Suprapubic skin (tissue), 4 donors: Measurements from ENCODE around the gene STOM. TPM values are rescaled to one million over a fixed set of nuclear protein-coding genes. Genes with fewer than 3 reads are reported as not detected.

Experiments
- DNase-seq, 2 donors: peaks; one replicate each; pipeline ENCODE4 v3.0.0-alpha.2; 2019; ENCODE audit warnings: low spot score in 2 of 2
- H3K27ac ChIP-seq: fragments of 200-600 bp; sonication (generic); one replicate; pipeline ENCODE4 v1.5.1; 2019
- H3K27me3 ChIP-seq: fragments of 200-600 bp; sonication (generic); one replicate; pipeline ENCODE4 v1.5.1; 2019
- H3K36me3 ChIP-seq: fragments of 200-600 bp; sonication (generic); one replicate; pipeline ENCODE4 v1.5.1; 2019
- H3K4me1 ChIP-seq: fragments of 200-600 bp; sonication (generic); one replicate; pipeline ENCODE4 v1.5.1; 2019
- H3K4me3 ChIP-seq: fragments of 200-600 bp; sonication (generic); one replicate; pipeline ENCODE4 v1.5.1; 2019; ENCODE audit warnings: mild to moderate bottlenecking
- H3K9me3 ChIP-seq: fragments of 200-600 bp; sonication (generic); one replicate; pipeline ENCODE4 v1.5.1; 2019
- CTCF ChIP-seq, 2 donors: fragments of 200-600 bp in 1 of 2; fragments of 450-650 bp in 1 of 2; sonication (generic) in 1 of 2; IDR thresholded peaks; one replicate each; pipeline ENCODE4 v1.5.1; 2016 to 2019; ENCODE audit warnings: antibody characterized with exemption in 2 of 2, mild to moderate bottlenecking in 1 of 2, moderate library complexity in 1 of 2
- EP300 ChIP-seq: sonication (generic); formaldehyde crosslinking; IDR thresholded peaks from one replicate; pipeline ENCODE4 v1.6.1; 2017; ENCODE audit warnings: antibody characterized with exemption
- POLR2A ChIP-seq, 2 donors: fragments of 450-650 bp; IDR thresholded peaks; one replicate each; pipeline ENCODE4 v1.6.1; 2017; ENCODE audit warnings: antibody characterized with exemption in 2 of 2, mild to moderate bottlenecking in 2 of 2, moderate library complexity in 2 of 2
- POLR2AphosphoS5 ChIP-seq, 3 donors: sonication (generic); formaldehyde crosslinking; IDR thresholded peaks; one replicate each; pipeline ENCODE4 v1.6.1; 2017; ENCODE audit warnings: antibody characterized with exemption in 3 of 3
- WGBS: methylation state at CpG from one replicate; pipeline ENCODE4 v1.1.5; 2018; 5-methylcytosine and 5-hydroxymethylcytosine counted together
- total RNA-seq, 4 donors: library from RNA; depleted of rRNA; stranded (reverse); fragments of >200 nt; gene quantifications; one replicate each; pipeline ENCODE4 v1.1.0, GENCODE V29; 2016

The STOM gene
- total RNA-seq, 4 donors from 2014 or later = 166 to 238 (median 185) TPM

DNA sequence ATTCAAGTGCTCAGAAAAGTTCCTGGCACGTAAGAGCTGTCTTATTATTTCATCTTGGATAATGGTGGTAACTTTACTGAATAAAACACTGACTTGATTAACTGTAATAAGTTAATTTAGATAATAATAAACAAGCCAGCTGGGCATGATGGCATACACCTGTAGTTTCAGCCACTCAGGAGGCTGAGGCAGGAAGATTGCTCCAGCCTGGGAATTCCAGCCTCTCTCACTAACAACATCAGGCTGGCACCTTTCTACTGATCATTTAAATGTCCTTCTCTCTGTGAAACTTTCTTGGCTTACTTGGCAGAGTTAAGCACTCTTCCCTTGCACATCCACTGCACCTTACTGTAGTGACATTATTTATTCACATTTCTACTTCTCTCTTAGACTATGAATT is 20.0 kb downstream of the STOM start:
- peak overlapping the region; percentile 67 for H3K27ac ChIP-seq
- peaks cover 46% of the 10 kb centered on the region for H3K4me1 ChIP-seq
- TF ChIP-seq POLR2A (IDR thresholded peaks at IDR 0.05) (no peak), EP300 (no peak)
- no peaks in the 10 kb centered on the region for H3K9me3 ChIP-seq
- no peak overlapping the region for H3K4me3 ChIP-seq
- DNase-seq = no peak
- no peaks in the 10 kb centered on the region for H3K27me3 ChIP-seq
- H3K36me3 ChIP-seq = peaks cover 70% of the 10 kb centered on the region
- 80% methylated on average over 1 of the region's 1 CpG for WGBS

DNA sequence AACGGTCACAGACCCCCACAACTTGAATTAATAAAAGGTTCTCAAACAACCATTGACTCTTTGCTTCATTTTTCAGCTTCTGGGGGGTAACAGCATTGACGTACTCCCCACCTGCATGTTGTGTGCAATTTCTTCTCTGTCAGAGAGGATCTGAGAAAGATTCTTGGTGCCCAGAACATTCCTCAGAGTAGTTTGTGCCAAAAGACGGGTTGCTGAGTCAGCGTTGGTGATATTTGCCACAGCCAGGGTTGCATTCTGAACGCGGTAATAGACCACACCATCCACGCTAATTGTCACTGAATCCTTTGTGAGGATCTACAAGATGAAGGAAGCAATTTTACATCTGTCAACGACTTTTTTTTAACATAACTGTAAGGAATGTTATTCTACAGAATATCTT is 21.0 kb downstream of the STOM start:
- 41% methylated on average over 8 of the region's 8 CpGs for WGBS
- Histone ChIP-seq H3K9me3 (no peaks in the 10 kb centered on the region), H3K4me3 (no peak overlapping the region), H3K27ac (no peak overlapping the region), H3K27me3 (no peaks in the 10 kb centered on the region), H3K36me3 (peaks cover 70% of the 10 kb centered on the region), H3K4me1 (peaks cover 57% of the 10 kb centered on the region)
- TF ChIP-seq POLR2AphosphoS5 (IDR thresholded peaks at IDR 0.05) (no peak), EP300 (no peak), POLR2A (IDR thresholded peaks at IDR 0.05) (no peak), CTCF (IDR thresholded peaks at IDR 0.05) (no peak)
- DNase-seq = no peak

GRCh38 chr9:121348221-121348620 is 21.8 kb downstream of the STOM start:
- Histone ChIP-seq H3K27ac (no peak overlapping the region), H3K4me1 (peaks cover 52% of the 10 kb centered on the region), H3K36me3 (peaks cover 68% of the 10 kb centered on the region), H3K27me3 (no peaks in the 10 kb centered on the region), H3K4me3 (no peak overlapping the region), H3K9me3 (no peaks in the 10 kb centered on the region)
- WGBS = 93% methylated on average over 3 of the region's 3 CpGs
- DNase-seq = no peak
- TF ChIP-seq POLR2AphosphoS5 (IDR thresholded peaks at IDR 0.05) (no peak), CTCF (IDR thresholded peaks at IDR 0.05) (no peak), EP300 (no peak)

GRCh38 chr9:121345070-121345469 is 25.0 kb downstream of the STOM start:
- no peak overlapping the region for H3K4me3 ChIP-seq
- no peak for DNase-seq
- H3K9me3 ChIP-seq = no peaks in the 10 kb centered on the region
- H3K4me1 ChIP-seq = peaks cover 26% of the 10 kb centered on the region
- WGBS = 84% methylated on average over 3 of the region's 3 CpGs
- H3K27me3 ChIP-seq = no peaks in the 10 kb centered on the region
- H3K27ac ChIP-seq = no peak overlapping the region
- peaks cover 77% of the 10 kb centered on the region for H3K36me3 ChIP-seq
- no peak for TF ChIP-seq POLR2A (IDR thresholded peaks at IDR 0.05)
- no peak for TF ChIP-seq EP300

- Histone ChIP-seq H3K9me3 (no peaks in the 10 kb centered on the region), H3K27me3 (no peaks in the 10 kb centered on the region), H3K4me3 (no peak overlapping the region), H3K36me3 (peaks cover 85% of the 10 kb centered on the region), H3K27ac (no peak overlapping the region), H3K4me1 (peaks cover 19% of the 10 kb centered on the region)
- no peak for TF ChIP-seq CTCF (IDR thresholded peaks at IDR 0.05)
- TF ChIP-seq POLR2AphosphoS5 (IDR thresholded peaks at IDR 0.05) = no peak
- TF ChIP-seq POLR2A (IDR thresholded peaks at IDR 0.05) = no peak
- WGBS = 43% methylated on average over 4 of the region's 4 CpGs
- no peak for DNase-seq
Measured at GRCh38 chr9:121344184-121344583, 25.9 kb downstream of the STOM start.

GRCh38 chr9:121340676-121341392 is 29.2 kb downstream of the STOM start:
- Histone ChIP-seq H3K27me3 (no peaks in the 10 kb centered on the region), H3K9me3 (no peaks in the 10 kb centered on the region), H3K4me1 (peaks cover 21% of the 10 kb centered on the region), H3K36me3 (peaks cover 66% of the 10 kb centered on the region), H3K27ac (no peak overlapping the region), H3K4me3 (no peak overlapping the region)
- 93% methylated on average over 6 of the region's 6 CpGs for WGBS
- TF ChIP-seq POLR2AphosphoS5 (IDR thresholded peaks at IDR 0.05) (no peak), CTCF (IDR thresholded peaks at IDR 0.05) (no peak), EP300 (no peak), POLR2A (IDR thresholded peaks at IDR 0.05) (no peak)
- DNase-seq = no peak
